GM10847 (cell line): ENCODE measurements around the gene CCNG2.

Experiments
- POLR2A ChIP-seq: IDR thresholded peaks from 2 replicates; pipeline ENCODE4 v1.6.1; 2011; ENCODE audit not compliant: insufficient read length; ENCODE audit errors: extremely low read depth

Gene CCNG2

DNA sequence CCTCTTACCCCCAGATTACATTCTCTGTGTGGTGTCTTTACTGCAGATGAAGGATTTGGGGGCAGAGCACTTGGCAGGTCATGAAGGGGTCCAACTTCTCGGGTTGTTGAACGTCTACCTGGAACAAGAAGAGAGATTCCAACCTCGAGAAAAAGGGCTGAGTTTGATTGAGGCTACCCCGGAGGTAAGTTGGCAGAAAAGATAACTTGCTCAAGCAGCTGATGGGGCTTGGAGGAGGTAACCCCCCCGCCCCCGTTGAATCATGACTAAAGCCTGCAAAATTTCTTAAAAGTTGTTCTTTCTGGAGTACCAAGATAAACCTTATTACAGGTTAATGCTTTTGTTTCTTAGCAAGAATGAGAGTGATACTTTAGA, 1.5 kb downstream of the CCNG2 start:
- TF ChIP-seq POLR2A = no peak

DNA sequence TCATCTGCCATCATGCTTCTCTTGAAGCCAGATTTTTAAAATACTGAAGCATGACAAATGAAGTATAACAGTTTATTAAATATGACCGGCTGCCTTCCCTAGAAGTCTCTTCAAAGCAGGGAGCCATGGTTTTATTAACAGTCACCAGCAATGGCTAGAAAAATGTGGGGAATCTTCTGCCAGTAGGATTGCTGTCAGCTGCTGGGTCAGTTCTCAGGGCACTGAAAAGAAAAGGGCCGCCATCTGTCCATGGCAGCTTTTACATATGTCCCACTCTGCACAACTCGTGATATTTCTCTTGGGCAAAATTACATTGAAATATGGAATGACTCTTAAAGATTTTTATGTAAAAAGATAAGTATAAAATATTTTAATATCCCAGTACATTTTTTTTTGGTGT, 2.8 kb downstream of the CCNG2 start:
- no peak for TF ChIP-seq POLR2A

DNA sequence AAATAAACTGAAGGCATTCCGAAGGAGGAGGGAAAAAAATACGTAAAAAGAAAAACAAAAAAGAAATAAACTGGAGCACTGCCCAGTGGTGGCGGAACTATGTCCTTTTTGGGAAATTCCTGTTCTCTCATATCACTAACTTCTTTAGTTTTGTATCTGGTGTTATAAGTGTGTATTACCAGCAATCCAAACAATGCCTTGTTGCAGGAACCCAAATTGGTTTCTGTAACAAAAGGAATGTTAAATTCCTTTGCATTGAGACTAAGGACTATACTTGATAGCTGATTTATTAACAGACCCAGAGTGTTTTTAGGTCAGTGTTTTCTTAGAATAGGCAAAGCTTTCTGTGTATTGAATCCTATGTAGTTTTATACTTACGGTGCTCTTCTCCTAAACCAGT, 6.6 kb downstream of the CCNG2 start:
- TF ChIP-seq POLR2A = no peak

DNA sequence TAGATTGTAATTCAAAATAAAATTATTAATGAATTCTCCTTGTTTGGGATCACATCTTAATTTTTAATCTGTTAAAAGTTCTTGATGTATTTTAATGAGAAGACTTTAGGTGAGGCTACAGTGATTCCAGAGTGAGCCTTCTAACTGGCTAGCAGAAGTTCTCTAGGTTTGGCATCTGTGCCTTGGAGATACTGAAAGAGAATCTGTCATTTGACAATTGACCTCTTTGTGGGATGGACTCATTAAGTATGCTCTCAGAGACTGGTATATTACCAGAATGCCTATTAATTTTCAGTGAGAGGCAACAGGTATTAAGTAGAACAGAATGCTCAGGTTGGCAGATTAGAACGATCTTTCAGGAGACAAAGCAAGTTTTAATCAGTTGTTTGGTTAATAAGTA, 10.2 kb downstream of the CCNG2 start:
- no peak for TF ChIP-seq POLR2A

DNA sequence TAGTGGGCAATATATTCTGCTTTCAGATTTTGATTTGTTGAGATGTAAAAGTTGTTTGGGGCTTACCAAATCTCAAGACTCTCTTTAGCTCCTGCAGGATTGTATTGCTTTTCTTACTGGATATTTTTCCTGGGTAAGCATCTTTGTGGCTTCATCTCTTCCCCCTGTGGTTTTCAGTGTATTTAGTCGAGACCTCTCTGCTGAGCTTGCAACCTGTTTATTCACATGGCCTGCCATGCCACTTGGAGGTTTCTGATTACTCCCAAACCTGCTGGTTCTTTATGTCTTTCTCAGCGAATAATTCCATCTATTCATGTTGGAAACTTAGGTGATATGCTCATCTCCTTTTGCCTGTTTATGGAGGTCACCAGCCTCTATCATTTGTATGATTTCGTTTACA, 10.9 kb downstream of the CCNG2 start:
- TF ChIP-seq POLR2A = no peak

DNA sequence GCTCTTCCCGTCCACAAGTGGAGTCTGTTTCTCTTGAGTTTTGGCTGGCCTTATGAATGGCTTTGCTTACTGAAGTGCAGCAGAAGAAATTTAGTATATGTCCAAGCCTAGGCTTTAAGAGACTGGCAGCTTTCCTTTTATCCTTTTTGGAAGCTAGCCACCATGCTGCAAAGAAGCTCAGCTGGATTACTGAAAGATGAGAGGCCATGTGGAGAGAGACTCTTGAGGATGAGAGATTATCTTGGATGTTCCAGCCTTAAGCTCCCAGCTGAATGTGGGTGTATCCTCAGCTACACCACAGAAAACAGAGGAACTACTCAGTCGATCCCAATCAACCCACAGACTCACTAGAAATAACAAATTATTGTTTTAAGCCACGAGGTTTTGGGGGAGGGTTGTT, 12.5 kb downstream of the CCNG2 start:
- TF ChIP-seq POLR2A = no peak

DNA sequence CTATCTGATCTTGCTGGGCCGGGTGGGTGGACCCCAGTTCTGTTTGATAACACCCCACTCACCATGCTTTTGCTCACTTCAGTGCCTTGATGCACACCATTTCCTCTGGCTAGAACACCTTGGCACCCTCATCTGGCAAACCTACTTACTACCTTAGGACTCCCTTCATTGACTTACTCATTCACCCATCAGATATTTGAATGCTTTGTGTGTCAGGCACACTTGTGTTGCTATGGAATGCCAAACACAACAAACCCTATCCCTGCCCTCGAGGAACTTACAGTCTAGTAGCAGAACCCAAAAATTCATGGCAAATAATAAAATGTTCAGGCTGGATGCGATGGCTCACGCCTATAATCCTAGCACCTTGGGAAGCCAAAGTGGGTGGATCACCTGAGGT, 13.9 kb downstream of the CCNG2 start:
- TF ChIP-seq POLR2A = no peak

DNA sequence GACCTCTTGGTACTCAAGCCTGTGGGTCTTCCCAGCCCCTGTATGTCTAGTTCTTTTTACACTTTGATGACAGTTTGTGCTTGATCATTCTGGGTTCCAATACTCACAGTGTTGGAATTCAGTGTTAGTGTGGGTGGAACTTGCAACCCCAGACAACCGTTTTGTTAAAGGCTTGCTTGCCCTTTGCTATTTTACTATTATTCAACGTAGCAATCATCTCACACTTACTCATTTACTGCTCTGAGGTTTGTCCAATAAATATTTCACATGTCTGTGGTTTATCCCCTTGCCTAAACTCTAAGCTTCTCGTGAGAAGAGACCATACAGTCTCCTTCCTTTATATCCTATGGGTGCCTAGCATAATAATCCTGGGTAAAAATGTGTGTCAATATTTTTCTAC, 15.3 kb downstream of the CCNG2 start:
- TF ChIP-seq POLR2A = no peak

DNA sequence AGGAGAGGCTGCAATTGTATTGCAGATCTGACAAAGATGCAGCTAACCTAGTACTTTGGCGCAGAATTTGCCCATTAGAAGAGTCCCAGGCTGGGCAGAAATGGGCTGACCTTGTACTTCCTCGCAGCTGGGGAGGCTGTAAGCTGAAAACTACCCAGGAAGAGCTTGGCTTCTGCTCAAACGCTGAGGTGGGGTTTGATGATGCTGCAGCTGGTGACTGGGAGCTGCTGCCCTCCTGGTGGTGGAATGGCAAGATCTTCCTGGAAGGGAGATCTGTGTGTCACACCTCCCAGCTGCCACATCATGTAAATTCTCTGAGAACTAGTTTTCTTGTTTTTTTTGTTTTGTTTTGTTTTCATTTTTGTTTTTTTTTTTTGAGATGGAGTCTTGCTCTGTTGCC, 17.4 kb downstream of the CCNG2 start:
- no peak for TF ChIP-seq POLR2A

DNA sequence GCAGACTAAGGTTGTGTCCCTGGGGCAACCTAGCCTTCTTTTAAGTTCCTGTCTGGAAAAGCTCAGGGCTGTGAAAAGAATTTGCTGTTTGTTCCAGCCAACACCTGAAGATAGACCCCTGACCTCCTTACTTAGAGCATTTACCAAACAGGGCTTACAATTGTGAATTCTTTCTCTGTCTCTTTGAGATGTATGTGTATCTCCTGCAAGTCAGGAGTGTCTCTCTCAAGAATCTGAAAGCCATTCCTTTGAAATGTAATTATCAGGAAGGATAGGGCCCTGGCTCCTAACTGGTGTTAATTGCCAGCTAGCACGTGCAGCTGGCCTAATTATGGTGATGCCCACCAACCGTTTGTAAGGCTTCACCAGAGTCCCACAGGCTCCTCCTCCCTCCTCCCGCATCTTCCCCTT, 18.2 kb downstream of the CCNG2 start:
- TF ChIP-seq POLR2A = no peak

DNA sequence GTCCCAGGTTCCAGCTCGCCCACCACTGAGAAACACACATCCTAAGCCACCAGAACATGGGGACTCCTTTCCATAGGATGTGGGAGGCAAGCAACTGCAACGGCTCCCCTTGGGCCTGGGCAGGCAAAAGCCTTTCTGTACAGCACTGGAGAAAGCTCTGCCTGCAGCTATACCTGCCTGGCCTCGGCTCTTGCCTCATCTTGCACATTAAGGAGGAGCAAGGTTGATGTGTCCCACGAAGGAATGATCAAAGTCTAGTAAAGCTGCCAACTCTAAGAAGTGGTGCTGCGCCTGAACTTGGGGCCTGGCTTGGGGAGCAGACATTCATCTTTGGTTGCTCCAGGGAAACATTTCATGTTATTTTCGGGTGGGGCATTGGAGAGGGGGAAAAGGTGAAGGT, 19.6 kb downstream of the CCNG2 start:
- no peak for TF ChIP-seq POLR2A

DNA sequence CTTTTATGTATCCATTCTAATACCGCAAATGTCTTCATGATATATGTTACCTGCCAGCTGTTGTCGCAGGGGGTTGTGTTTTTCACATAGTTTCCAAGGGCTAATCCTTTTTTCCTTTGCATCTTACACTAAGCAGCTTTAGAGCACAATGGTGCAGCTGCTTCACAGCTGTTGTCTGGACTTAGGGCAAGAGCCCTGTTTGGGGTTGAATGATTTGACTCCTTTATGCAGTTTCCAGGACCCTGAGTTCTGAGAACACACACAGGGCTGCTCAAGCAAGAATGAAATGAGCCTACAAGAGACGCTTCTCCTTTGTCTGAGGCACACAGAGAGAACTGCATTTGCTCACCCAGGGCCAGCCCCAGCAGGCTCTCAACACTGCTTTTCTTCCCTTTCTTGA, 20.2 kb downstream of the CCNG2 start:
- TF ChIP-seq POLR2A = no peak

DNA sequence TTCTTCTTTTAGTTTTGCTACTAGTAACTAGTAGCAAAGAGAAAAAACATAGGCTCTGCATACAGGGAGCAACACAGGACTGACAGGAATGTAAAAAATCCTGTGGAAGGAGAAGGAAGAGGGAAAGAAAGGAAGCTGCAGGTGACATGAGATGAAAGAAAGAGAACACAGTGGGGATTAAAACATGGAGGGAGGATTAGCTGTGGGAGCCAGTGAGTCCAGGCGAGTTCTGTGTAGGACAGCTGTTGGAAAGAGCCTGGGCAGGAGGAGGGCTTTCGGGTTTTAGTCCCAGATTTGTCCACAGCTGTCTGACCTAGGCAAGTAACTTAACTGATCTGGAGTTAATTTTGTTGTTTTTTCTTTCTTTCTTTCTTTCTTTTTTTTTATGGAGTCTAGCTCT, 21.6 kb downstream of the CCNG2 start:
- no peak for TF ChIP-seq POLR2A

DNA sequence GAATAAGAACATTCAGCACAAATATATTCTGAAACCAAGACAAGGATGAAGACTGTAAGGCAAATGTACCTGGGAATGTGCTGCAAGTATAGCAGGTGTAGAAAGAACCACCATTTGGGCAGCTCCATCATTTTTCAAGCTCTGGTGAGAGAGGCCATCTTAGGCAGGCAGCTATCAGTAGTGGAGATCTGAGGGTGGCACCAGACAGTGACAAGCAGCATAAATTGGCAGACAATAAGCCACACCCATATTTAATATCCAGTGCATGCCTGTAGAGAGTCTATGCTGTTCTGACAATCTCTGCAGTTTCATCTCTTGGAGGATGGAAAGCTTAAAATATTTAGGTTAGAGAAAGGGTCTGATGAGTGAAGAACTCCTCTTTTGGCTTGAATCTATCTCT, 22.5 kb downstream of the CCNG2 start:
- TF ChIP-seq POLR2A = no peak

DNA sequence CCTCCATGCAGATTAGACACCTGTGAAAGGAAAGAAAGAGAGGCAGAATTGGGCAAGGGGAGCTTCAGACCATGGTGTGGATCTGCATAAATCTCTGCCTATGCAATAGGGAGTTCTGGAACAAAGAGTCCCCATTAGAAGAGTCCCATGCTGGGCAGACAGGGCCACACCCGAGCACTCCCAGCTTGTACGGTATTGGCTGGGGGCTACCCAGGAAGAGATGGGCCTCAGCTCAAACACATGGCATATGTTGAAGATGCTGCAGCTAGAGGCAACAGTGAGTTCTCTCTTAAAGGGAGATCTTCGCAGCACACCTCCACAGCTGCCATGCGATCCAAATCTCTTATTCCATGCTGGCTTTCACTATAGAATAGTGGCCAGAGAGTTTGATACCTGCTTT, 24.7 kb downstream of the CCNG2 start:
- TF ChIP-seq POLR2A = no peak

DNA sequence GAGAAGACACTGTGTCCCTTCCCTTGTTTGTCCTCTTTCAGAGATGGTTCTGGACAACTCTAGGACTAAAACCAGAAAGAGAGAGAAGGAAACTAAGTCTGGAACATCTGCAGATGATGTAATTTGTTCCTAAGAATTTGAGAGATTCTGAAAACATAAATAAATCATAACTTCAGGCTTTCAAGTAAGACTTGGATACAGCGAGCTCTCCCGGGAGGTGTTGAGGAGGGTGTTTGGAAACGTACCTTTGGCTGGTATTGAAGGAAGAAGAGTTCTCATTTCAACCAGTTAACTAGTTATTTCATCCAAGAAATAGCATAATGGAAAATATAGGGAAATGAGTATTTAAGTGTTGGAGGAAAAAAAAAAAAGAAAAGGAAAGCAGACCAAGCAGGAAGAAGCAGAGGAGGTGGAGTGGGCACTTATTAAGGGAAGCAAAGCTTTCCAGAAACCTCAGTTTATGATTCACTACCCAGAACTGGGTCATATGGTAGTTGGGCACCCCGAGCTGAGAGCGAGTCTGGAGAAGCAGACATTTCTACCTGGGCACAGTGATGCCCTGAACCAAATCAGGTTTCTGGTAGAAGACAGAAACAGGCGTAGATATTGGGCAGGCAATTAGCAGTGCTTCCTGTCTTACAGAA, 26.9 kb downstream of the CCNG2 start:
- TF ChIP-seq POLR2A = no peak

DNA sequence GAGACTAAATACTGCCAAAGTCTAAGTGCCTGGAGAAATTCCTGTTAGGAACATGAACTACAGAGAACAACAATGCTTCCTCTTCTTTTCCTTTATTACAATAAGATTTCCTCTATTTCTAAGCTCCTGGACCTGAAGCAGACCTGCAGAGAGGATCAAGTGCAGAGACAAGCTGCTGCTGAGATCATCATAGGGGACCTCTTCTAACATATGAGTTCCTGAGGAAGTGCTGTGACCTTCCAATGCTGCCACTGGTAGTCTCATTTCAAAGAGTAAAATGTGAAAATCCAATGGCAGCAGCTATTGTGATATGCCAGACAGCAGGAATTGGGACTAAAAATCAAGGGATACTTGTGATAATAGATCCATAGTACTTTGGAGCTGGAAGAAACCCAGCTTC, 28.0 kb downstream of the CCNG2 start:
- TF ChIP-seq POLR2A = no peak

DNA sequence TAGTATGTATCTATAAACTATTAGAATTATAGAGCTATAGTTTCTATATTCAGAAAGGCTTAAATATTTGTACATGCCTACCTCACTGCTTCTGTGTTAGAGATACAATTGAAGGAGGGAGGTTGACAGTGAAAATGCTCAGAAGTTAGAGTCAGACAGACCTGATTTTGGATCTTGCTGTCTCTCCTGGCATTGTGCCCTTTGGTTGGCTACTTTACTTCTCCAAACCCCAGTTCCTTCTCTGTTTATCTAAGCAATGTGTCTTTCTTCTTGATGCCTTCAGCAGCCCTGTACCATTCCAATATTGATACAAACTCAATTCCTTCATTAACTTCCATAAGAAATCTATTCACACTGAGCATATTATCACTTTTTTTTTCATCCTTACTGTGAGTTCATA, 28.7 kb downstream of the CCNG2 start:
- no peak for TF ChIP-seq POLR2A
